Stimulated activated naive CD4-positive, alpha-beta T cell treated with Interleukin-2 at 50 U/mL for 16 hours (primary cell): ENCODE data around the gene FUCA1.
A peak's percentile ranks its signal among the peaks of the same experiment; 100 is the strongest.
"Not testable (repeated sequence)": the region's sequence is repeated elsewhere in the genome, so short reads cannot be mapped to it uniquely, and the experiment has no call there.

Experiments used
- DNase-seq: peaks from one replicate; lab custom pipeline; 2025; lab: John Stamatoyannopoulos, UW

FUCA1 gene

GRCh38 chr1:23895993-23896392, 27.9 kb upstream of the FUCA1 start:
- DNase-seq = no peak

- DNase-seq = no peak
Observed at GRCh38 chr1:23895082-23895481, 27.0 kb upstream of the FUCA1 start.

GRCh38 chr1:23889074-23889473, 21.0 kb upstream of the FUCA1 start:
- no peak for DNase-seq

- DNase-seq = no peak
Observed at GRCh38 chr1:23885222-23885621, 17.1 kb upstream of the FUCA1 start.

- no peak for DNase-seq
Observed at GRCh38 chr1:23882746-23883145, 14.7 kb upstream of the FUCA1 start.

- no peak for DNase-seq
Observed at GRCh38 chr1:23879809-23880208, 11.7 kb upstream of the FUCA1 start.

- no peak for DNase-seq
Observed at GRCh38 chr1:23878668-23879067, 10.6 kb upstream of the FUCA1 start.

GRCh38 chr1:23875382-23875781, 7.3 kb upstream of the FUCA1 start:
- no peak for DNase-seq

GRCh38 chr1:23872421-23872820, 4.3 kb upstream of the FUCA1 start:
- no peak for DNase-seq

GRCh38 chr1:23869051-23869450, 961 bp upstream of the FUCA1 start:
- no peak for DNase-seq

- no peak for DNase-seq
Observed at GRCh38 chr1:23868557-23869016, 497 bp upstream of the FUCA1 start.

GRCh38 chr1:23867542-23867894, 572 bp downstream of the FUCA1 start:
- no peak for DNase-seq

GRCh38 chr1:23865543-23865930, 2.6 kb downstream of the FUCA1 start:
- no peak for DNase-seq

GRCh38 chr1:23864801-23865542, 3.1 kb downstream of the FUCA1 start:
- DNase-seq = no peak

- no peak for DNase-seq
Observed at GRCh38 chr1:23862640-23863039, 5.5 kb downstream of the FUCA1 start.

GRCh38 chr1:23854568-23854967, 13.5 kb downstream of the FUCA1 start:
- DNase-seq = no peak

GRCh38 chr1:23853124-23853523, 15.0 kb downstream of the FUCA1 start:
- DNase-seq = not testable (repeated sequence)

GRCh38 chr1:23851406-23851805, 16.7 kb downstream of the FUCA1 start:
- not testable (repeated sequence) for DNase-seq

- no peak for DNase-seq
Observed at GRCh38 chr1:23848673-23849616, 19.1 kb downstream of the FUCA1 start.

- DNase-seq = not testable (repeated sequence)
Observed at GRCh38 chr1:23847482-23848095, 20.5 kb downstream of the FUCA1 start.

- no peak for DNase-seq
Observed at GRCh38 chr1:23845163-23845562, 22.9 kb downstream of the FUCA1 start.

- DNase-seq = no peak
Observed at GRCh38 chr1:23843644-23844043, 24.4 kb downstream of the FUCA1 start.

GRCh38 chr1:23838401-23838866, 29.7 kb downstream of the FUCA1 start:
- DNase-seq = peak; percentile 71
